PFSK-1 (cell line): ENCODE measurements around the gene LRRC46.
A peak's percentile ranks its signal among the peaks of the same experiment; 100 is the strongest.

Experiments
- FOXP2 ChIP-seq: optimal IDR thresholded peaks from 2 replicates; pipeline ENCODE3; 2011; ENCODE audit warnings: borderline replicate concordance, control low read depth, inconsistent platforms; ENCODE audit not compliant: insufficient read depth; ENCODE audit errors: extremely low read length, extremely low read depth
- POLR2AphosphoS5 ChIP-seq: IDR thresholded peaks from 2 replicates; pipeline ENCODE4 v1.6.1; 2012; ENCODE audit warnings: low read depth, mild to moderate bottlenecking, control low read depth, low read length, moderate library complexity
- SIN3A ChIP-seq: IDR thresholded peaks from 2 replicates; pipeline ENCODE4 v1.6.1; 2012; ENCODE audit warnings: mild to moderate bottlenecking, low read length, moderate library complexity, borderline replicate concordance; ENCODE audit not compliant: insufficient read depth
- TF ChIP-seq, protein P1 (sequence below), 2 experiments: IDR thresholded peaks; 2 replicates each; pipeline versions ENCODE4 v1.6.1 to v1.8.0; 2011 to 2012; ENCODE audit warnings: low read depth in 2 of 2, low read length in 2 of 2, control low read depth in 1 of 2, inconsistent platforms in 1 of 2, mild to moderate bottlenecking in 1 of 2, moderate library complexity in 1 of 2; ENCODE audit not compliant: insufficient read depth in 1 of 2

GRCh38 chr17:47821424-47822391, 9.8 kb upstream of the LRRC46 start, which contains the start of gene OSBPL7:
- TF ChIP-seq POLR2AphosphoS5: peak; percentile 78
- TF ChIP-seq, protein P1, sequence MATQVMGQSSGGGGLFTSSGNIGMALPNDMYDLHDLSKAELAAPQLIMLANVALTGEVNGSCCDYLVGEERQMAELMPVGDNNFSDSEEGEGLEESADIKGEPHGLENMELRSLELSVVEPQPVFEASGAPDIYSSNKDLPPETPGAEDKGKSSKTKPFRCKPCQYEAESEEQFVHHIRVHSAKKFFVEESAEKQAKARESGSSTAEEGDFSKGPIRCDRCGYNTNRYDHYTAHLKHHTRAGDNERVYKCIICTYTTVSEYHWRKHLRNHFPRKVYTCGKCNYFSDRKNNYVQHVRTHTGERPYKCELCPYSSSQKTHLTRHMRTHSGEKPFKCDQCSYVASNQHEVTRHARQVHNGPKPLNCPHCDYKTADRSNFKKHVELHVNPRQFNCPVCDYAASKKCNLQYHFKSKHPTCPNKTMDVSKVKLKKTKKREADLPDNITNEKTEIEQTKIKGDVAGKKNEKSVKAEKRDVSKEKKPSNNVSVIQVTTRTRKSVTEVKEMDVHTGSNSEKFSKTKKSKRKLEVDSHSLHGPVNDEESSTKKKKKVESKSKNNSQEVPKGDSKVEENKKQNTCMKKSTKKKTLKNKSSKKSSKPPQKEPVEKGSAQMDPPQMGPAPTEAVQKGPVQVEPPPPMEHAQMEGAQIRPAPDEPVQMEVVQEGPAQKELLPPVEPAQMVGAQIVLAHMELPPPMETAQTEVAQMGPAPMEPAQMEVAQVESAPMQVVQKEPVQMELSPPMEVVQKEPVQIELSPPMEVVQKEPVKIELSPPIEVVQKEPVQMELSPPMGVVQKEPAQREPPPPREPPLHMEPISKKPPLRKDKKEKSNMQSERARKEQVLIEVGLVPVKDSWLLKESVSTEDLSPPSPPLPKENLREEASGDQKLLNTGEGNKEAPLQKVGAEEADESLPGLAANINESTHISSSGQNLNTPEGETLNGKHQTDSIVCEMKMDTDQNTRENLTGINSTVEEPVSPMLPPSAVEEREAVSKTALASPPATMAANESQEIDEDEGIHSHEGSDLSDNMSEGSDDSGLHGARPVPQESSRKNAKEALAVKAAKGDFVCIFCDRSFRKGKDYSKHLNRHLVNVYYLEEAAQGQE (IDR thresholded peaks at IDR 0.05; ENCODE audit: insufficient read depth in 1 of 2, low read depth in 2 of 2, low read length in 2 of 2): 0 out of 4 replicates have a peak, but pooled peaks of 1 of the 2 experiments have one; percentile 39
- 0 out of 2 replicates have a peak, but pooled peaks have one; percentile 82 for TF ChIP-seq SIN3A
- TF ChIP-seq FOXP2: no peak
